ENCODE results near the gene ABHD6. TPM values are rescaled to one million over a fixed set of nuclear protein-coding genes. Genes with fewer than 3 reads are reported as not detected.

ABHD6 gene
- total RNA-seq, 2 donors from 2014 or later, result 2.1 to 2.9 TPM

DNA sequence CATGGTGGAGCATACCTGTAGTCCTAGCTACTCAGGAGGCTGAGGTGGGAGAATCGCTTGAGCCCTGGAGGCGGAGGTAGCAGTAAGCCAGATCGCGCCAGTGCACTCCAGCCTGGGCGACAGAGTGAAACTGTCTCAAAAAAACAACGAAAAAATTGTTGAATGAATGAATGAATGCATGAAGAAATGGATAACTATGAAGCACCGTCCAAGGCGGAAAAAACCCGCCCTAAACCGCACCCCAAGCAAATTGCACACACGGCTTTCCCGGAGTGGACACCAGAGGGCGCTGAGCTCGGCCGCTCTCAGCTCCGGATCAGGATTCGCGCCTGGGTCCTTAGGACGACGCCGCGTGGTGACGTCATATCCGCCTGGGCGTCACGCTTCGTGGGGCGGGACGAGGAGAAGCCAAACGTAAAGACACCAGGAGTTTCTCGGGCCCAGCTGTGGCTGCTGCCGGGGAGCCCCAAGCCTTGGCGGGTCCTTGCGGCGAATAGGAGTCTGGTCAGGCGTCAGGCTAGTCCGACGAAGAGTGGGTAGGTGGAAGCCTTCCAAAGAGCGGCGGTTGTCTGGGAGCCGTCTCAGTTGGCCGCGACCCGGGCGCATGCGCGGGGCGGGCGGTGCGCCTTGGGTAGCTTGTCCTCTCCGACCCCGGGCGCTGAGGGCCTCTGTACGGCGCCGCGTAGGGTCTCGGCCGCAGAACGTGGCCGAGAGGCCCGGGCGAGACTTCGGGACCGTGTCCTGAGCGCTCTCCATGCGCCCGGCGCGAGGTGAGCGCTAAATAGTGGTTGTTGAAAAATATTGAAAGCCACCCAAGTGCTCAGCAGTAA lies 68.5 kb downstream of the ABHD6 start, which contains the start of the genes HTD2 and RPP14:
TSS of gene HTD2 (plus strand) at position 639 of the 830 bp plus-strand sequence. CDS start 11,094 bp downstream, outside the sequence.
TSS of gene RPP14 (plus strand) at position 364 of the 830 bp plus-strand sequence. CDS start 4,085 bp downstream, outside the sequence.
- Mint-ChIP-seq H3K27ac (peak within 1 kb of the TSS; percentile 98), H3K4me3 (peak within 1 kb of the TSS; percentile 99), H3K36me3 (ENCODE audit: low read depth) (peaks cover 3% of the 10 kb centered on the region), H3K4me1 (peaks cover 24% of the 10 kb centered on the region), H3K27me3 (peaks cover 8% of the 10 kb centered on the region)
- no peaks in the 10 kb centered on the region for H3K9me3 ChIP-seq (ENCODE audit: control insufficient read depth, low read length, poor library complexity, severe bottlenecking)
- peak; percentile 94 to 98 (median 94) for DNase-seq
- peak; percentile 92 for ATAC-seq

DNA sequence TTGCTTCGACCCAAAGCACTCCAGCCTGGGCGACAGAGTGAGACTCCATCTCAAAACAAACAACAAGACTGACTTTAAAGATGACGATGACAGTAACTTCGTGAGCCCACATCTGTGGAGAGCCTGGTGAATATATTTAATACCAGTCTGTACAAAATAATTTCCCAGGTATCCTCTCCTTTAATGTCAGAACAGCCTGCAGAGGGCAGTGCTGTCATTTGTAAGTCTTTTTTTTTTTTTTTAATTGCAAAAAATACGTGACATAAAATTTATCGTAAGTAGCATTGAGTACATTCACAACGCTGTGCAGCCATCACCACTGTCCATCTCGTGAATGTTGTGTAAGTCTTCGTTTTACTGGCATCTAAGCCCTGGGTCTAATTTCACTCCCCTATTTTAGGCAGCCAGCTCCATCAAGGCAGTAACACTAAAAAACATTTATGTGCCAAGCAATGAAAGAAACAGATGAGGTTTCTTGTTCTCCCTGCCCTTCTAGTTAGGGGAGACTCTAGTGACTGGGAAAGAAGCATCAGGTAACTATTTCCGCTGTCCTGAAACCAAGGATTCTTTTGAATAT lies 70.1 kb downstream of the ABHD6 start:
- Mint-ChIP-seq H3K27ac (peak overlapping the region; percentile 98), H3K36me3 (ENCODE audit: low read depth) (peaks cover 3% of the 10 kb centered on the region), H3K4me1 (peaks cover 26% of the 10 kb centered on the region), H3K27me3 (peaks cover under 1% of the 10 kb centered on the region), H3K4me3 (peak overlapping the region; percentile 99)
- H3K9me3 ChIP-seq (ENCODE audit: control insufficient read depth, low read length, poor library complexity, severe bottlenecking), result no peaks in the 10 kb centered on the region
- peak in 2 of 3 donors; percentile 16 to 22 for DNase-seq
- ATAC-seq, result no peak

DNA sequence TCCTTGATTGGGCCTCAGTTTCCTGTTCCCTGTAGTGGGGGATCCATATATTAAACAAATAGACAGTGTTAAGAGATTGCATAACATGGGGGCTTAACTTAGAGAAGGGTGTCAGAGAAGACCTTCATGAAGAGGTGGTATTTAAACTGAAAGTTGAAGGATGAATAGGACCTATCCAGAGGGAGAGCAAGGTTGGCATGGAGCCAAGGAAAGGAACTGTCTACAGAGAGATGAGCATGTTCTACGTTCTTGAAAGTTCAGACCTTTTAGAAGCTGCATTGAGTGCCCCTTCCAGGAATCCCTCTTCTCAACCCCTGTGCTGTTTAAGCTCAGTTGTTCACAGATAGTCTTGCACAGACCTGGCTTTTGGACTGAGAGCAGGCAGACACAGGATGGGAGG lies 71.1 kb downstream of the ABHD6 start:
- no peak for ATAC-seq
- peak overlapping the region; percentile 58 for H3K4me3 Mint-ChIP-seq
- peaks cover 3% of the 10 kb centered on the region for H3K36me3 Mint-ChIP-seq (ENCODE audit: low read depth)
- H3K27me3 Mint-ChIP-seq, result no peaks in the 10 kb centered on the region
- H3K9me3 ChIP-seq (ENCODE audit: control insufficient read depth, low read length, poor library complexity, severe bottlenecking), result no peaks in the 10 kb centered on the region
- peaks cover 26% of the 10 kb centered on the region for H3K4me1 Mint-ChIP-seq
- peak overlapping the region; percentile 98 for H3K27ac Mint-ChIP-seq
- DNase-seq, result no peak

DNA sequence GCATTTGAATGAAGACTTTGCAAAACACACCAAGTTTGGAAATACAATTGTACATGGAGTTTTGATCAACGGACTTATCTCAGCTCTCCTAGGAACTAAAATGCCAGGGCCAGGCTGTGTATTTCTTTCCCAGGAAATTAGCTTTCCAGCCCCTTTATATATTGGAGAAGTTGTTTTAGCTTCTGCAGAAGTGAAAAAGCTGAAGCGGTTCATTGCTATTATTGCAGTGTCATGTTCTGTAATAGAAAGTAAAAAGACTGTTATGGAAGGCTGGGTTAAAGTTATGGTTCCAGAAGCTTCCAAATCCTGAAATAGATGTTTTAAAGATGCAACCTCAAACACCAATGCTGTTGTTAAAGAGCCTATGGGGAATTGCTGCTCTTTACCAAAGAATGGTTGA lies 80.2 kb downstream of the ABHD6 start:
- peaks cover 10% of the 10 kb centered on the region for H3K36me3 Mint-ChIP-seq (ENCODE audit: low read depth)
- H3K9me3 ChIP-seq (ENCODE audit: control insufficient read depth, low read length, poor library complexity, severe bottlenecking), result no peaks in the 10 kb centered on the region
- DNase-seq (no peak), ATAC-seq (no peak)
- H3K27ac Mint-ChIP-seq, result no peak overlapping the region
- H3K4me3 Mint-ChIP-seq, result no peak overlapping the region
- no peaks in the 10 kb centered on the region for H3K27me3 Mint-ChIP-seq
- H3K4me1 Mint-ChIP-seq, result peaks cover 2% of the 10 kb centered on the region

DNA sequence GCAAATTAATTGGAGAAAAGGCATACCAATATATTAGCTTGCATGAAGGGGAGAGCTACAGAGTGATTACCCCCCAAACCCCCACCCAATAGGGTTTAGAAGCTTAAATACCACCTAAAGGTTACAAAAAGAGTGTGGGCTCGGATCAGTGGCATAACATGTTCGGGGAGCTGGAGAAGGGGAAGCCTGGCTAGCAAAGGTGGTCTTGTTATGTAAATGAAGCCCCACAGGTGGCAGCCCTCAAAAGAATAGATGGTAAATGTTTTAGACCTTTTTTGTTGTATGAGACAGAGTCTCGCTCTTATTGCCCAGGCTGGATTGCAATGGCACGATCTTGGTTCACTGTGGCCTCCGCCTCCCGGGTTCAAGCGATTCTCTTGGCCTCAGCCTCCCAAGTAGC lies 84.2 kb downstream of the ABHD6 start:
- DNase-seq (no peak), ATAC-seq (no peak)
- peaks cover 4% of the 10 kb centered on the region for H3K36me3 Mint-ChIP-seq (ENCODE audit: low read depth)
- peak overlapping the region; percentile 57 for H3K27ac Mint-ChIP-seq
- no peaks in the 10 kb centered on the region for H3K9me3 ChIP-seq (ENCODE audit: control insufficient read depth, low read length, poor library complexity, severe bottlenecking)
- H3K27me3 Mint-ChIP-seq, result no peaks in the 10 kb centered on the region
- H3K4me1 Mint-ChIP-seq, result peaks cover 11% of the 10 kb centered on the region
- no peak overlapping the region for H3K4me3 Mint-ChIP-seq

DNA sequence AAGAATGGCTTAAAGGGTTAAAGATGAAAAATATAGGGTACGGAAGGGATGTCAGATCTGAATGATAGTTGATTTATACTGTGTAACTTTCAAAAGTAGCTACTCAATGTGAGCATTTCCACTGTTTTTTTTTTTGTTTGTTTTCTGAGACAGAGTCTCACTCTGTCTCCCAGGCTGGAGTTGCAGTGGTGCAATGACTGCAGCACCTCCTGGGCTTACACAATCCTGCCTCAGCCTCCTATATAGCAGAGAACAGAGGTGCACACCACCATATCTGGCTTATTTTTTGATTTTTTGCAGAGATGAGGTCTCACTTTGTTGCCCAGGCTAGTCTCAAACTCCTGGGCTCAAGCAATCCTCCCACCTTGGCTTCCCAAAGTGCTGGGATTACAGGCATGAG lies 85.2 kb downstream of the ABHD6 start:
- H3K9me3 ChIP-seq (ENCODE audit: control insufficient read depth, low read length, poor library complexity, severe bottlenecking), result no peaks in the 10 kb centered on the region
- peaks cover 2% of the 10 kb centered on the region for H3K36me3 Mint-ChIP-seq (ENCODE audit: low read depth)
- ATAC-seq, result no peak
- DNase-seq, result no peak
- peaks cover 14% of the 10 kb centered on the region for H3K4me1 Mint-ChIP-seq
- H3K4me3 Mint-ChIP-seq, result no peak overlapping the region
- H3K27ac Mint-ChIP-seq, result peak overlapping the region; percentile 79
- H3K27me3 Mint-ChIP-seq, result no peaks in the 10 kb centered on the region

DNA sequence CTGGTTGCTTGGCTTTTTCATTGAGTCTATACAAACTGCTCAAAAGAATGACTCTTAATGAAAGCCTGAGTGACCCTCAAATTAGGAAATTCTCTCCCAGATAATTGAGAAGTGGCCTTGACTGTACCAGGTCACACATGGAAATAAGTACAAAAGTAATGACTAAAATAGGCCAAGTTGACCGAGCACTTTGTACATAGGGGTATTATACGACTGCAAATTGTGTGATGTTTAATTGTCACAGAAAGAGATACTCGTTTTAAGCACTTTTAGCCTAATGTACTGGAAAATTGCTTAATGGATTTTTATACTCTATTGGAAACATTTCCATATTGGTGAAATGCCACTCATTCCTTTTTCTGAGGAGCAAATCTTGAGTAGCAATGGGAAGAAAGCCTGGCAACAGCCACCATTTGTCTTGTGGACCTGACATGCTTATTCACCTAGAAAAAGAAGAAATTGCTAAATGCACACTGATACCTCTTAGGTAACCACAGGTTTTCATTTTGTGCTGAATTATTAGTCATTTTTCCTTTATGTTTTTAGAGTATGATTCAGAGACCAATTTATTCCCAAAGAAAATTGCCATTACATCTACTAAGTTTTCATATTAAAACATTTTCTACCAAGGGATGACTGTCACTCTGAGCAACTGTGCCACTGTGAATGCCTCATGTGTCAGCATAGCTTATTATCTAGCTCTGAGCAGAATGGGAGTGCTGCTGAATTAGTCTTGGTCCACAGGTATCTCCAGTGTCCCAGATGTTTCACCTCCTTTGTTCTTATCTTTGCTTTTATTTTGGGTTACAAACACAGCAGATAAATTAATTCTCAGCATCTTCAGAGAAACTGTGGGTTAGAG lies 86.2 kb downstream of the ABHD6 start:
- H3K9me3 ChIP-seq (ENCODE audit: control insufficient read depth, low read length, poor library complexity, severe bottlenecking), result no peaks in the 10 kb centered on the region
- ATAC-seq, result peak; percentile 18
- H3K27me3 Mint-ChIP-seq, result no peaks in the 10 kb centered on the region
- no peak overlapping the region for H3K4me3 Mint-ChIP-seq
- peaks cover 2% of the 10 kb centered on the region for H3K36me3 Mint-ChIP-seq (ENCODE audit: low read depth)
- no peak for DNase-seq
- peak overlapping the region; percentile 79 for H3K27ac Mint-ChIP-seq
- H3K4me1 Mint-ChIP-seq, result peaks cover 14% of the 10 kb centered on the region

DNA sequence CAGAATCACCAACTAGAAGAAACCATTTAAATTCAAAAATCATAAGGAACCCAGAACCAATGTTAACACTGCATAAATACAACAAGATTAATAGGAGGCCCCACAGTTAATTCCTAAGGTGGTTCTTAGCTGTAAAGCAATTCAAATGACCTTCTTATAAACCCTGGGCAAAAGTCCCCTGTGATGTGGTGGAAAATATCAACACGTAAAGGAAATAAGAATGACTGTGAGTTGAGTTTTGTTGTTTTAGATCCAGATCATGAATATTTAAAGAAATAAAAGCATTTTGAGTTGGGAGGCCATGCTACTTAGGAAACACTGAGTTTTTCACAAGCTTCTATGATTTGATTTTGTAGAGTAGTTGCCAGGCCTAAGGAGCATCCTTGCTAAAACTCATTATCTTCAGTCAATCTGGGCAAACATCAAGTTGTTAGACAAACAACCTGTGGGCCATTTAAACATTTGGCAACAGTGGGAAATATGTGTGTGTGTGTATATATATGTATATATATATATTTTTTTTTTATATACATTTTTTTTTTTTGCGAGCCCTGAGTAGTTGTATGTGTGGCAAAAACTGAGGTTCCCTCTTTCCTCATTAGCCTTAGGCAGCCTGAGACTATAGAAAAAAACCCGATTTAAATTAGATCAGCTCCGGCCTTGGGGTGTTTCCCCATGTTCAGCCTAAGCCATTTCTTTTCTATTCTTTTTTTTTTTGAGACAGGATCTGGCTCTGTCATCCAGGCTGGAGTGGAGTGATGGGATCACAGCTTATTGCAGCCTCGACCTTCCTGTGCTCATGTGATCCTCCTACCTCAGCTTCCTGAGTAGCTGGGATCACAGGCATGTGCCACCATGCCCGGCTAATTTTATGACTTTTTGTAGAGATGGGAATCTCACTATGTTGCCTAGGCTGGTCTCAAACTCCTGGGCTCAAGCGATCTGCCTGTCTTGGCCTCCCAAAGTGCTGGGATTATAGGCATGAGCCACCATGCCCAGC lies 87.1 kb downstream of the ABHD6 start:
- Mint-ChIP-seq H3K36me3 (ENCODE audit: low read depth) (peaks cover 2% of the 10 kb centered on the region), H3K27me3 (no peaks in the 10 kb centered on the region), H3K4me3 (peak overlapping the region; percentile 63), H3K4me1 (peaks cover 17% of the 10 kb centered on the region), H3K27ac (peak overlapping the region; percentile 79)
- DNase-seq, result no peak
- no peaks in the 10 kb centered on the region for H3K9me3 ChIP-seq (ENCODE audit: control insufficient read depth, low read length, poor library complexity, severe bottlenecking)
- ATAC-seq, result peak; percentile 79

DNA sequence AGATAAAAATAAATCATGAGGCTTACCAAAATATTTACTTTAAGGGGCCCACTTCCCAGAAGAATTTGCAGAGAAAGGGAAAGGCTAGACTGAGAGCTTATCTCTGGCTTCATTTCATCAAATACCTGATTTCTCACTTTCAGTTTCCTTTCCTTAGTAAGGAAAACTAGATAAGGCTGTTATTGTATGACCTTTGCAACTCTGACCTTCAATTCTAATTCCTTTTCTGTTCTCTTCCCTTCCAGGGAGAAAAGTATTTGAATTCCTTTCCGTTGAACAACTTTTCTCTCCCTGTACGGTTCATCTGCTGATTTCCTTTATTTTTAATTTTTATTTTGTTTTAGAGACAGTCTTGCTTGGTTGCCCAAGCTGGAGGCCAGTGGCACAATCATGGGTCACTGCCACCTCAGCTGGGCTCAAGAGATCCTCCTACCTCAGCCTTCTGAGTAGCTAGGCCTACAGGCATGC lies 88.0 kb downstream of the ABHD6 start:
- H3K4me3 Mint-ChIP-seq, result no peak overlapping the region
- no peaks in the 10 kb centered on the region for H3K27me3 Mint-ChIP-seq
- H3K27ac Mint-ChIP-seq, result peak overlapping the region; percentile 79
- H3K9me3 ChIP-seq (ENCODE audit: control insufficient read depth, low read length, poor library complexity, severe bottlenecking), result no peaks in the 10 kb centered on the region
- DNase-seq (no peak), ATAC-seq (no peak)
- no peaks in the 10 kb centered on the region for H3K36me3 Mint-ChIP-seq (ENCODE audit: low read depth)
- H3K4me1 Mint-ChIP-seq, result peaks cover 17% of the 10 kb centered on the region

DNA sequence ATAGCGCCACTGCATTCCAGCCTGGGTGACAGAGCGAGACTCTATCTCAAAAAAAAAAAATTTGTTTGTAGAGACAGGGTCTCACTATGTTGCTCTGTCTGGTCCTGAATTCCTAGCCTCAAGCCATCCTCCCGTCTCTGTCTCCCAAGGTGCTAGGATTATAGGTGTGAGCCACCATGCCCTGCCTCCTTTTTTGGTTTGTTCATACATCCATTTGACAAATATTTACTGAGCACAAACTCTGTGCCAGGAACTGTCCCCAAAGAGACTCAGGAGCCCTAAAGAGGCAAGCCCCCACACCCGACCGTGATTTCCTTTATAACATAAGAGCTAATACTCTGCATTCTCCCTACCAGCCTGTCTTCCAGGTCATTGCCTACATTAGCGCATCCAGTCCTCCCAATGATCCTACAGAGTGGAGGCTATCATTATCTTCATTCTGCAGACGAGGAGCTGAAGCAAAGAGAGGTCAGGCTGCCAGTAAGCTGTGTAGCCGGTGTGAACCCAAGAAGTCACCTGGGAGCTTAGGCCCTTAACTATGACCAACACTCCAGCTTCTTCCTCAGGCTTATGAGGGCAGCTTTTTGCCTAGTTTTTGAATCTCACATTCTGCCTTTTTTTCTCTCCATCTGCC lies 88.8 kb downstream of the ABHD6 start:
- no peak for ATAC-seq
- H3K36me3 Mint-ChIP-seq (ENCODE audit: low read depth), result no peaks in the 10 kb centered on the region
- no peak overlapping the region for H3K4me3 Mint-ChIP-seq

DNA sequence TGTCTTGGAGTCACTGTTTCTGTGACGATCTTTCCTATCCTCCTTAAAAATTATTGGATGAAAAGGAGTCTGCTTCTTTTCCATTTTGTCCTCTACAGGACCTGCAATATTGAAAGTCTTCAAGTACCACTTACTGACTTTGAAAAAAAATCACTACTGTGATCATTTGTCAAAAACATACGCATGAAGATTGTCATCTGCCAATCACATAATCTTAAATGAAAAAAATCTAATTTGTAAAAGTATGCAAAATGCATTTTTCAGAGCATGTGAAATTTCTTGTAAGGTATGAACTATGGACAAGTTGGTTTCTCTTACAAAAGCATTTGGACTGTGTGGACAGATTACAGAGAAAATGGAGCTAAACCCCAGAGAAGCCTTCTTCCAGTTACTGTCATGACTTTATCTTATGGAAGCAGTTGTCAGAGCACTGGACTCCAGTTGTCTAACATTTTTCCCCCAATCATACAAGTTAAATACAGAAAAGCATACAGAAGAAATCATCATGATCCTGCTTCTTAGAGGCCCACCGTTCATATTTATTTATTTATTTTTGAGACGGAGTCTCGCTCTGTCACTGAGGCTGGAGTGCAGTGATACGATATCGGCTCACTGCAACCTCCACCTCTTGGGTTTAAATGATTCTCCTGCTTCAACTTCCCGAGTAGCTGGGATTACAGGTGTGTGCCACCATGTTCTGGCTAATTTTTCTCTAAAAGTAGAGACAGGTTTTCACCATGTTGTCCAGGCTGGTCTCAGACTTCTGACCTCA lies 91.7 kb downstream of the ABHD6 start:
- no peak overlapping the region for H3K27ac Mint-ChIP-seq
- no peak overlapping the region for H3K4me3 Mint-ChIP-seq
- H3K27me3 Mint-ChIP-seq, result no peaks in the 10 kb centered on the region
- H3K9me3 ChIP-seq (ENCODE audit: control insufficient read depth, low read length, poor library complexity, severe bottlenecking), result no peaks in the 10 kb centered on the region
- ATAC-seq, result no peak
- H3K4me1 Mint-ChIP-seq, result peaks cover 19% of the 10 kb centered on the region
- no peak for DNase-seq
- no peaks in the 10 kb centered on the region for H3K36me3 Mint-ChIP-seq (ENCODE audit: low read depth)

More for the DNA sequence above, 88.8 kb downstream of the ABHD6 start:
- H3K9me3 ChIP-seq (ENCODE audit: control insufficient read depth, low read length, poor library complexity, severe bottlenecking), result no peaks in the 10 kb centered on the region
- H3K27me3 Mint-ChIP-seq, result no peaks in the 10 kb centered on the region
- H3K27ac Mint-ChIP-seq, result no peak overlapping the region
- no peak for DNase-seq
- peaks cover 15% of the 10 kb centered on the region for H3K4me1 Mint-ChIP-seq

All from T-helper 17 cell (primary cell).